ENCODE measurements around the gene SACM1L. TPM values are rescaled to one million over a fixed set of nuclear protein-coding genes. Genes with fewer than 3 reads are reported as not detected.

Gene SACM1L
- total and polyA plus RNA-seq, 2 of the 8 experiments (the other 6 are each of a cell fraction or from before 2014, with no cell fraction given) = 20.1 to 61.0 TPM

GRCh38 chr3:45673273-45673672 lies 15.9 kb upstream of the SACM1L start:
- Histone ChIP-seq H3K18ac (ENCODE audit: extremely low read depth, low read length) (no peak overlapping the region), H3K4me3 (ENCODE audit: extremely low read depth in 1 of 4, insufficient read depth in 2 of 4, low read depth in 3 of 4, low read length in 4 of 4) (no peak overlapping the region), H2BK5ac (ENCODE audit: low read depth, low read length) (peak overlapping the region; percentile 84), H2BK20ac (ENCODE audit: low read length) (no peak overlapping the region), H4K20me1 (replicated peaks in 1 of 2; ENCODE audit: control insufficient read depth in 1 of 2, insufficient read depth in 2 of 2, low read length in 2 of 2) (no peaks in the 10 kb centered on the region), H4K8ac (ENCODE audit: extremely low read depth, insufficient read depth, low read length) (no peak overlapping the region), H3K79me2 (ENCODE audit: control insufficient read depth in 1 of 2, insufficient read depth in 2 of 2, low read length in 2 of 2) (no peaks in the 10 kb centered on the region), H3K14ac (ENCODE audit: insufficient read length) (no peak overlapping the region), H4K5ac (ENCODE audit: insufficient read length, low read depth, low read length) (no peak overlapping the region), H3K9me3 (ENCODE audit: insufficient read depth in 2 of 2, low read depth in 1 of 2, low read length in 1 of 2) (no peaks in the 10 kb centered on the region), H3K79me1 (ENCODE audit: low read depth, low read length) (no peaks in the 10 kb centered on the region), H2AFZ (ENCODE audit: low read length) (no peak overlapping the region), H3K23ac (ENCODE audit: insufficient read length) (no peak overlapping the region), H4K91ac (replicated peaks; ENCODE audit: insufficient read length, low read length) (no peak overlapping the region), H2BK12ac (ENCODE audit: low read depth, low read length) (no peak overlapping the region; the same call in 1 of the 2 replicates), H3K4me1 (replicated peaks in 1 of 4; ENCODE audit: control insufficient read depth in 3 of 4, insufficient read depth in 4 of 4, low read length in 3 of 4) (peaks cover 6 to 13% (median 11%) of the 10 kb centered on the region in 4 experiments), H3K23me2 (ENCODE audit: low read depth, low read length) (no peaks in the 10 kb centered on the region), H2AK5ac (ENCODE audit: low read depth, low read length) (no peak overlapping the region), H3K27ac (ENCODE audit: low read depth, low read length) (peak overlapping the region; percentile 48; the same call in 1 of the 2 replicates), H3K4me2 (ENCODE audit: insufficient read depth in 1 of 2, low read depth in 2 of 2, low read length in 2 of 2) (no peak overlapping the region), H3K4ac (replicated peaks; ENCODE audit: insufficient read length, low read depth, low read length) (no peak overlapping the region), H3K27me3 (replicated peaks in 1 of 4; ENCODE audit: control insufficient read depth in 3 of 4, extremely low read depth in 1 of 4, insufficient read depth in 3 of 4, low read length in 3 of 4) (no peaks in the 10 kb centered on the region), H3K56ac (replicated peaks; ENCODE audit: insufficient read length, low read depth, low read length) (no peak overlapping the region), H2BK15ac (ENCODE audit: low read length) (no peak overlapping the region), H3K9ac (replicated peaks in 1 of 4; ENCODE audit: extremely low read depth in 1 of 4, low read depth in 3 of 4, low read length in 3 of 4) (no peak overlapping the region), H2BK120ac (replicated peaks; ENCODE audit: low read depth, low read length) (no peak overlapping the region), H3K36me3 (ENCODE audit: control insufficient read depth in 2 of 4, insufficient read depth in 4 of 4, low read length in 3 of 4) (peaks cover 3 to 18% (median 9%) of the 10 kb centered on the region in 4 experiments; a peak in 6 of 8 replicates)
- ChIA-PET POLR2A (ENCODE audit: partially characterized antibody) (interaction anchor here (1.8 to 3.8 kb wide), 2 partner anchors 11 to 13 kb away, joined by 5 to 14 read pairs; no protein-coding TSS in a partner anchor), CTCF (ENCODE audit: partially characterized antibody) (interaction anchor here (1.4 kb wide), 1 partner anchor 126 kb away, joined by 4 read pairs; no protein-coding TSS in a partner anchor)
- FAIRE-seq = no peak
- 81% methylated on average over 2 of the region's 2 CpGs; no CpG with 5 or more reads in 1 of the 2 experiments for WGBS, 2 experiments (ENCODE audit: extremely low coverage in 1 of 2, insufficient coverage in 1 of 2, insufficient read length in 1 of 2, insufficient replicate concordance in 2 of 2, low coverage in 1 of 2, low lambda C conversion rate in 2 of 2, missing lambda C conversion rate in 1 of 2)
- DNase-seq (ENCODE audit: low read depth in 1 of 2, low spot score in 2 of 2) = no peak
- peak; percentile 53; the same call in 1 of the 2 replicates for TF ChIP-seq TEAD4 (IDR thresholded peaks at IDR 0.05; ENCODE audit: low read depth, low read length)
- no peak for TF ChIP-seq JUND (IDR thresholded peaks at IDR 0.05; ENCODE audit: low read length)
- TF ChIP-seq ZNF274 (IDR thresholded peaks at IDR 0.05; ENCODE audit: borderline replicate concordance, extremely low read depth, low read length) = no peak

Data from H1 (cell line).